ENCODE results near the gene FAM219A.

- TF ChIP-seq, protein P1, sequence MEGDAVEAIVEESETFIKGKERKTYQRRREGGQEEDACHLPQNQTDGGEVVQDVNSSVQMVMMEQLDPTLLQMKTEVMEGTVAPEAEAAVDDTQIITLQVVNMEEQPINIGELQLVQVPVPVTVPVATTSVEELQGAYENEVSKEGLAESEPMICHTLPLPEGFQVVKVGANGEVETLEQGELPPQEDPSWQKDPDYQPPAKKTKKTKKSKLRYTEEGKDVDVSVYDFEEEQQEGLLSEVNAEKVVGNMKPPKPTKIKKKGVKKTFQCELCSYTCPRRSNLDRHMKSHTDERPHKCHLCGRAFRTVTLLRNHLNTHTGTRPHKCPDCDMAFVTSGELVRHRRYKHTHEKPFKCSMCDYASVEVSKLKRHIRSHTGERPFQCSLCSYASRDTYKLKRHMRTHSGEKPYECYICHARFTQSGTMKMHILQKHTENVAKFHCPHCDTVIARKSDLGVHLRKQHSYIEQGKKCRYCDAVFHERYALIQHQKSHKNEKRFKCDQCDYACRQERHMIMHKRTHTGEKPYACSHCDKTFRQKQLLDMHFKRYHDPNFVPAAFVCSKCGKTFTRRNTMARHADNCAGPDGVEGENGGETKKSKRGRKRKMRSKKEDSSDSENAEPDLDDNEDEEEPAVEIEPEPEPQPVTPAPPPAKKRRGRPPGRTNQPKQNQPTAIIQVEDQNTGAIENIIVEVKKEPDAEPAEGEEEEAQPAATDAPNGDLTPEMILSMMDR (IDR thresholded peaks at IDR 0.05; ENCODE audit: low read length), result no peak
- no peak for TF ChIP-seq EZH2 (IDR thresholded peaks at IDR 0.05; ENCODE audit: borderline replicate concordance, low read length)
Measured at GRCh38 chr9:34490760-34491159, 32.4 kb upstream of the FAM219A start.

Measured in OCI-LY1 (cell line).